HepG2 (cell line): ENCODE results near the gene DUS3L. TPM values are rescaled to one million over a fixed set of nuclear protein-coding genes. Genes with fewer than 3 reads are reported as not detected.

Experiments
- ATAD3A ChIP-seq: sonication (generic); formaldehyde crosslinking; IDR thresholded peaks from 2 replicates; pipeline ENCODE4 v1.4.0; 2020; ENCODE audit warnings: missing genetic modification reagents
- GTF2F1 ChIP-seq: fragments of 150-350 bp; IDR thresholded peaks from 2 replicates; pipeline ENCODE4 v1.6.1; 2014; ENCODE audit warnings: low read length
- HOMEZ ChIP-seq: IDR thresholded peaks from 2 replicates; pipeline ENCODE4 v1.6.1; 2016; ENCODE audit warnings: low read depth
- KLF11 ChIP-seq: IDR thresholded peaks from 2 replicates; pipeline ENCODE4 v1.6.1; 2016; ENCODE audit warnings: missing compliant biosample characterization
- MED13 ChIP-seq: sonication (generic); formaldehyde crosslinking; IDR thresholded peaks from 2 replicates; pipeline ENCODE4 v1.5.0; 2020; ENCODE audit warnings: missing genetic modification reagents
- MEF2D ChIP-seq: sonication (generic); formaldehyde crosslinking; IDR thresholded peaks from 2 replicates; pipeline ENCODE4 v1.5.1; 2020; ENCODE audit warnings: mild to moderate bottlenecking, missing genetic modification reagents
- NFE2L2 ChIP-seq: fragments of 150-350 bp; IDR thresholded peaks from 2 replicates; pipeline ENCODE4 v1.6.1; 2014; ENCODE audit warnings: low read length
- PAWR ChIP-seq: sonication (generic); formaldehyde crosslinking; IDR thresholded peaks from 2 replicates; pipeline ENCODE4 v1.4.0; 2020; ENCODE audit warnings: missing genetic modification reagents, mild to moderate bottlenecking, borderline replicate concordance
- PRDM10 ChIP-seq: sonication (generic); formaldehyde crosslinking; IDR thresholded peaks from 2 replicates; pipeline ENCODE4 v1.4.0; 2020; ENCODE audit warnings: low read depth, missing genetic modification reagents
- TP53 ChIP-seq: sonication (generic); formaldehyde crosslinking; conservative IDR thresholded peaks from 2 replicates; pipeline ENCODE4 v1.4.0; 2020; ENCODE audit warnings: missing genetic modification reagents
- ZC3H4 ChIP-seq: sonication (generic); formaldehyde crosslinking; IDR thresholded peaks from 2 replicates; pipeline ENCODE4 v1.4.0; 2020; ENCODE audit warnings: missing genetic modification reagents, borderline replicate concordance
- ZNF160 ChIP-seq: sonication (generic); formaldehyde crosslinking; IDR thresholded peaks from 2 replicates; pipeline ENCODE4 v1.8.0; 2022; ENCODE audit warnings: mild to moderate bottlenecking, inconsistent platforms, missing genetic modification reagents
- ZNF563 ChIP-seq: sonication (generic); formaldehyde crosslinking; IDR thresholded peaks from 2 replicates; pipeline ENCODE4 v1.8.0; 2022; ENCODE audit warnings: mild to moderate bottlenecking, moderate library complexity, missing genetic modification reagents
- ZNF740 ChIP-seq: sonication (generic); formaldehyde crosslinking; IDR thresholded peaks from 2 replicates; pipeline ENCODE4 v1.4.0; 2020; ENCODE audit warnings: missing genetic modification reagents
- ZSCAN30 ChIP-seq: sonication (generic); formaldehyde crosslinking; IDR thresholded peaks from 2 replicates; pipeline ENCODE4 v1.5.0; 2020; ENCODE audit warnings: mild to moderate bottlenecking, missing genetic modification reagents
- polyA plus RNA-seq, 8 experiments: library from polyadenylated mRNA; depleted of rRNA in 3 of 8; stranded (reverse) in 7 of 8; unstranded in 1 of 8; fragments of >200 nt; fragmentation: Illumina TruSeq in 4 of 8; extraction: Trizol in 4 of 8; gene quantifications; 2 replicates each; pipeline versions ENCODE4 v1.2.1 to v1.2.3, GENCODE V29; 2011 to 2016; ENCODE audit warnings: low read depth in 4 of 8, missing spikeins in 1 of 8, mixed read lengths in 1 of 8; ENCODE audit not compliant: insufficient read depth in 1 of 8
- total RNA-seq, 5 experiments: library from RNA; depleted of rRNA; stranded (reverse); fragments of >200 nt; fragmentation: Illumina TruSeq; extraction: Trizol; gene quantifications; 2 replicates each; pipeline ENCODE4 v1.2.3, GENCODE V29; 2016; ENCODE audit warnings: low read depth in 1 of 5
- TF ChIP-seq, protein P1 (sequence below): sonication (generic); formaldehyde crosslinking; IDR thresholded peaks from 2 replicates; pipeline ENCODE4 v1.4.0; 2020; ENCODE audit warnings: mild to moderate bottlenecking, missing genetic modification reagents
- TF ChIP-seq, protein P2 (sequence below), 2 experiments: sonication (generic) in 1 of 2; formaldehyde crosslinking in 1 of 2; IDR thresholded peaks; 2 replicates each; pipeline versions ENCODE4 v1.4.0 to v1.6.1; 2016 to 2020; ENCODE audit warnings: borderline replicate concordance in 1 of 2, low read depth in 1 of 2, mild to moderate bottlenecking in 1 of 2, missing genetic modification reagents in 1 of 2
- TF ChIP-seq, protein P3 (sequence below): sonication (generic); formaldehyde crosslinking; IDR thresholded peaks from 2 replicates; pipeline ENCODE4 v1.4.0; 2020; ENCODE audit warnings: missing genetic modification reagents

Gene DUS3L
- total and polyA plus RNA-seq, 2 of the 13 experiments (the other 11 are each of a cell fraction or from before 2014, with no cell fraction given): 13.3 to 25.1 TPM

GRCh38 chr19:5803752-5804515 is 13.0 kb upstream of the DUS3L start (continued):
- no peak for TF ChIP-seq PAWR
- TF ChIP-seq, protein P1, sequence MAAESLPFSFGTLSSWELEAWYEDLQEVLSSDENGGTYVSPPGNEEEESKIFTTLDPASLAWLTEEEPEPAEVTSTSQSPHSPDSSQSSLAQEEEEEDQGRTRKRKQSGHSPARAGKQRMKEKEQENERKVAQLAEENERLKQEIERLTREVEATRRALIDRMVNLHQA (CRISPR knock-in tag): no peak
- TF ChIP-seq PRDM10: no peak
- TF ChIP-seq GTF2F1: no peak
- TF ChIP-seq MEF2D: no peak; the same call in none of the 2 replicates
- TF ChIP-seq ATAD3A (CRISPR knock-in tag): no peak
- TF ChIP-seq, protein P2, sequence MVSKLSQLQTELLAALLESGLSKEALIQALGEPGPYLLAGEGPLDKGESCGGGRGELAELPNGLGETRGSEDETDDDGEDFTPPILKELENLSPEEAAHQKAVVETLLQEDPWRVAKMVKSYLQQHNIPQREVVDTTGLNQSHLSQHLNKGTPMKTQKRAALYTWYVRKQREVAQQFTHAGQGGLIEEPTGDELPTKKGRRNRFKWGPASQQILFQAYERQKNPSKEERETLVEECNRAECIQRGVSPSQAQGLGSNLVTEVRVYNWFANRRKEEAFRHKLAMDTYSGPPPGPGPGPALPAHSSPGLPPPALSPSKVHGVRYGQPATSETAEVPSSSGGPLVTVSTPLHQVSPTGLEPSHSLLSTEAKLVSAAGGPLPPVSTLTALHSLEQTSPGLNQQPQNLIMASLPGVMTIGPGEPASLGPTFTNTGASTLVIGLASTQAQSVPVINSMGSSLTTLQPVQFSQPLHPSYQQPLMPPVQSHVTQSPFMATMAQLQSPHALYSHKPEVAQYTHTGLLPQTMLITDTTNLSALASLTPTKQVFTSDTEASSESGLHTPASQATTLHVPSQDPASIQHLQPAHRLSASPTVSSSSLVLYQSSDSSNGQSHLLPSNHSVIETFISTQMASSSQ (IDR thresholded peaks at IDR 0.05; ENCODE audit: low read depth): no peak
- TF ChIP-seq, protein P2 (CRISPR knock-in tag; IDR thresholded peaks at IDR 0.05; ENCODE audit: borderline replicate concordance): no peak; the same call in 1 of the 2 replicates
- TF ChIP-seq ZNF160 (CRISPR knock-in tag): peak; percentile 70; the same call in 1 of the 2 replicates
- no peak for TF ChIP-seq HOMEZ (CRISPR knock-in tag)
- TF ChIP-seq TP53 (CRISPR knock-in tag): no peak
- no peak for TF ChIP-seq ZSCAN30 (CRISPR knock-in tag)
- peak; percentile 51; the same call in 1 of the 2 replicates for TF ChIP-seq ZNF563 (CRISPR knock-in tag)
- no peak for TF ChIP-seq KLF11 (CRISPR knock-in tag)
- no peak for TF ChIP-seq ZC3H4 (CRISPR knock-in tag)
- TF ChIP-seq ZNF740: no peak
- TF ChIP-seq, protein P3, sequence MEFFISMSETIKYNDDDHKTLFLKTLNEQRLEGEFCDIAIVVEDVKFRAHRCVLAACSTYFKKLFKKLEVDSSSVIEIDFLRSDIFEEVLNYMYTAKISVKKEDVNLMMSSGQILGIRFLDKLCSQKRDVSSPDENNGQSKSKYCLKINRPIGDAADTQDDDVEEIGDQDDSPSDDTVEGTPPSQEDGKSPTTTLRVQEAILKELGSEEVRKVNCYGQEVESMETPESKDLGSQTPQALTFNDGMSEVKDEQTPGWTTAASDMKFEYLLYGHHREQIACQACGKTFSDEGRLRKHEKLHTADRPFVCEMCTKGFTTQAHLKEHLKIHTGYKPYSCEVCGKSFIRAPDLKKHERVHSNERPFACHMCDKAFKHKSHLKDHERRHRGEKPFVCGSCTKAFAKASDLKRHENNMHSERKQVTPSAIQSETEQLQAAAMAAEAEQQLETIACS (CRISPR knock-in tag): peak; percentile 30; the same call in 1 of the 2 replicates
- peak; percentile 64; the same call in 1 of the 2 replicates for TF ChIP-seq MED13 (CRISPR knock-in tag)
- TF ChIP-seq NFE2L2: no peak
